Measurements from ENCODE around the gene RHOV. TPM values are rescaled to one million over a fixed set of nuclear protein-coding genes. Genes with fewer than 3 reads are reported as not detected.

Gene RHOV
- total and polyA plus RNA-seq, 10 of the 15 experiments (the other 5 are each of a cell fraction or from before 2014, with no cell fraction given) = 0.24 to 39.3 (median 9.3) TPM

DNA sequence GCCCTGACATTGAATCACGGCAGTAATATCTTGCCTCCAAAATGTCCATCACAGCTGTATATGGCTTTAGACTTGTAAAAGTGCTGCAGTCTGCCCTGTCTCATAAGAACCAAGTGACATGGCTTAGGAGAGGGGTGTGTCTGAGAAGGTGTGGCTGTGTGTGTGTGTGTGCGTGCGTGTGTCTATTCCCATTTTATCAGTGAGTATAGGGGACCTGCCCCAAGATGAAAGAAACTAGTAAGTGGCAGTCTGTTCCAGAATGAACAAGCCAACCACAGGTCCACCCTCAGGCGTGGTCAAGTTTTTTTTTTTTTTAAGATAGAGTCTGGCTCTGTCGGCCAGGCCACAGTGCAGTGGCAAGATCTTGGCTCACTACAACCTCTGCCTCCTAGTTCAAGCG, 5.6 kb upstream of the RHOV start (continued):
- TF ChIP-seq, protein P1, sequence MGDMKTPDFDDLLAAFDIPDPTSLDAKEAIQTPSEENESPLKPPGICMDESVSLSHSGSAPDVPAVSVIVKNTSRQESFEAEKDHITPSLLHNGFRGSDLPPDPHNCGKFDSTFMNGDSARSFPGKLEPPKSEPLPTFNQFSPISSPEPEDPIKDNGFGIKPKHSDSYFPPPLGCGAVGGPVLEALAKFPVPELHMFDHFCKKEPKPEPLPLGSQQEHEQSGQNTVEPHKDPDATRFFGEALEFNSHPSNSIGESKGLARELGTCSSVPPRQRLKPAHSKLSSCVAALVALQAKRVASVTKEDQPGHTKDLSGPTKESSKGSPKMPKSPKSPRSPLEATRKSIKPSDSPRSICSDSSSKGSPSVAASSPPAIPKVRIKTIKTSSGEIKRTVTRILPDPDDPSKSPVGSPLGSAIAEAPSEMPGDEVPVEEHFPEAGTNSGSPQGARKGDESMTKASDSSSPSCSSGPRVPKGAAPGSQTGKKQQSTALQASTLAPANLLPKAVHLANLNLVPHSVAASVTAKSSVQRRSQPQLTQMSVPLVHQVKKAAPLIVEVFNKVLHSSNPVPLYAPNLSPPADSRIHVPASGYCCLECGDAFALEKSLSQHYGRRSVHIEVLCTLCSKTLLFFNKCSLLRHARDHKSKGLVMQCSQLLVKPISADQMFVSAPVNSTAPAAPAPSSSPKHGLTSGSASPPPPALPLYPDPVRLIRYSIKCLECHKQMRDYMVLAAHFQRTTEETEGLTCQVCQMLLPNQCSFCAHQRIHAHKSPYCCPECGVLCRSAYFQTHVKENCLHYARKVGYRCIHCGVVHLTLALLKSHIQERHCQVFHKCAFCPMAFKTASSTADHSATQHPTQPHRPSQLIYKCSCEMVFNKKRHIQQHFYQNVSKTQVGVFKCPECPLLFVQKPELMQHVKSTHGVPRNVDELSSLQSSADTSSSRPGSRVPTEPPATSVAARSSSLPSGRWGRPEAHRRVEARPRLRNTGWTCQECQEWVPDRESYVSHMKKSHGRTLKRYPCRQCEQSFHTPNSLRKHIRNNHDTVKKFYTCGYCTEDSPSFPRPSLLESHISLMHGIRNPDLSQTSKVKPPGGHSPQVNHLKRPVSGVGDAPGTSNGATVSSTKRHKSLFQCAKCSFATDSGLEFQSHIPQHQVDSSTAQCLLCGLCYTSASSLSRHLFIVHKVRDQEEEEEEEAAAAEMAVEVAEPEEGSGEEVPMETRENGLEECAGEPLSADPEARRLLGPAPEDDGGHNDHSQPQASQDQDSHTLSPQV (IDR thresholded peaks at IDR 0.05) = no peak
- TF ChIP-seq MTA3 (IDR thresholded peaks at IDR 0.05; ENCODE audit: borderline replicate concordance, low read length) (no peak), MYB (IDR thresholded peaks at IDR 0.05; ENCODE audit: borderline replicate concordance, low read depth, low read length) (no peak), SUZ12 (IDR thresholded peaks at IDR 0.05; ENCODE audit: unreplicated experiment) (no peak), IKZF2 (IDR thresholded peaks at IDR 0.05) (peak; percentile 77 to 82; a peak in 3 of 4 replicates), STAT3 (IDR thresholded peaks at IDR 0.05; ENCODE audit: low read depth, low read length) (no peak), FOXM1 (IDR thresholded peaks at IDR 0.05; ENCODE audit: low read depth, low read length) (no peak), TCF7 (IDR thresholded peaks at IDR 0.05; ENCODE audit: borderline replicate concordance) (peak; percentile 93), YY1 (IDR thresholded peaks at IDR 0.05; ENCODE audit: low read depth, low read length) (no peak), SREBF1 (IDR thresholded peaks at IDR 0.05; ENCODE audit: low read length) (no peak)
- TF ChIP-seq, protein P2, sequence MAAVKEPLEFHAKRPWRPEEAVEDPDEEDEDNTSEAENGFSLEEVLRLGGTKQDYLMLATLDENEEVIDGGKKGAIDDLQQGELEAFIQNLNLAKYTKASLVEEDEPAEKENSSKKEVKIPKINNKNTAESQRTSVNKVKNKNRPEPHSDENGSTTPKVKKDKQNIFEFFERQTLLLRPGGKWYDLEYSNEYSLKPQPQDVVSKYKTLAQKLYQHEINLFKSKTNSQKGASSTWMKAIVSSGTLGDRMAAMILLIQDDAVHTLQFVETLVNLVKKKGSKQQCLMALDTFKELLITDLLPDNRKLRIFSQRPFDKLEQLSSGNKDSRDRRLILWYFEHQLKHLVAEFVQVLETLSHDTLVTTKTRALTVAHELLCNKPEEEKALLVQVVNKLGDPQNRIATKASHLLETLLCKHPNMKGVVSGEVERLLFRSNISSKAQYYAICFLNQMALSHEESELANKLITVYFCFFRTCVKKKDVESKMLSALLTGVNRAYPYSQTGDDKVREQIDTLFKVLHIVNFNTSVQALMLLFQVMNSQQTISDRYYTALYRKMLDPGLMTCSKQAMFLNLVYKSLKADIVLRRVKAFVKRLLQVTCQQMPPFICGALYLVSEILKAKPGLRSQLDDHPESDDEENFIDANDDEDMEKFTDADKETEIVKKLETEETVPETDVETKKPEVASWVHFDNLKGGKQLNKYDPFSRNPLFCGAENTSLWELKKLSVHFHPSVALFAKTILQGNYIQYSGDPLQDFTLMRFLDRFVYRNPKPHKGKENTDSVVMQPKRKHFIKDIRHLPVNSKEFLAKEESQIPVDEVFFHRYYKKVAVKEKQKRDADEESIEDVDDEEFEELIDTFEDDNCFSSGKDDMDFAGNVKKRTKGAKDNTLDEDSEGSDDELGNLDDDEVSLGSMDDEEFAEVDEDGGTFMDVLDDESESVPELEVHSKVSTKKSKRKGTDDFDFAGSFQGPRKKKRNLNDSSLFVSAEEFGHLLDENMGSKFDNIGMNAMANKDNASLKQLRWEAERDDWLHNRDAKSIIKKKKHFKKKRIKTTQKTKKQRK (IDR thresholded peaks at IDR 0.05; ENCODE audit: low read depth, low read length) = no peak
- TF ChIP-seq, protein P3, sequence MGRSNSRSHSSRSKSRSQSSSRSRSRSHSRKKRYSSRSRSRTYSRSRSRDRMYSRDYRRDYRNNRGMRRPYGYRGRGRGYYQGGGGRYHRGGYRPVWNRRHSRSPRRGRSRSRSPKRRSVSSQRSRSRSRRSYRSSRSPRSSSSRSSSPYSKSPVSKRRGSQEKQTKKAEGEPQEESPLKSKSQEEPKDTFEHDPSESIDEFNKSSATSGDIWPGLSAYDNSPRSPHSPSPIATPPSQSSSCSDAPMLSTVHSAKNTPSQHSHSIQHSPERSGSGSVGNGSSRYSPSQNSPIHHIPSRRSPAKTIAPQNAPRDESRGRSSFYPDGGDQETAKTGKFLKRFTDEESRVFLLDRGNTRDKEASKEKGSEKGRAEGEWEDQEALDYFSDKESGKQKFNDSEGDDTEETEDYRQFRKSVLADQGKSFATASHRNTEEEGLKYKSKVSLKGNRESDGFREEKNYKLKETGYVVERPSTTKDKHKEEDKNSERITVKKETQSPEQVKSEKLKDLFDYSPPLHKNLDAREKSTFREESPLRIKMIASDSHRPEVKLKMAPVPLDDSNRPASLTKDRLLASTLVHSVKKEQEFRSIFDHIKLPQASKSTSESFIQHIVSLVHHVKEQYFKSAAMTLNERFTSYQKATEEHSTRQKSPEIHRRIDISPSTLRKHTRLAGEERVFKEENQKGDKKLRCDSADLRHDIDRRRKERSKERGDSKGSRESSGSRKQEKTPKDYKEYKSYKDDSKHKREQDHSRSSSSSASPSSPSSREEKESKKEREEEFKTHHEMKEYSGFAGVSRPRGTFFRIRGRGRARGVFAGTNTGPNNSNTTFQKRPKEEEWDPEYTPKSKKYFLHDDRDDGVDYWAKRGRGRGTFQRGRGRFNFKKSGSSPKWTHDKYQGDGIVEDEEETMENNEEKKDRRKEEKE (IDR thresholded peaks at IDR 0.05) = no peak
- TF ChIP-seq, protein P4, sequence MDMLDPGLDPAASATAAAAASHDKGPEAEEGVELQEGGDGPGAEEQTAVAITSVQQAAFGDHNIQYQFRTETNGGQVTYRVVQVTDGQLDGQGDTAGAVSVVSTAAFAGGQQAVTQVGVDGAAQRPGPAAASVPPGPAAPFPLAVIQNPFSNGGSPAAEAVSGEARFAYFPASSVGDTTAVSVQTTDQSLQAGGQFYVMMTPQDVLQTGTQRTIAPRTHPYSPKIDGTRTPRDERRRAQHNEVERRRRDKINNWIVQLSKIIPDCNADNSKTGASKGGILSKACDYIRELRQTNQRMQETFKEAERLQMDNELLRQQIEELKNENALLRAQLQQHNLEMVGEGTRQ (IDR thresholded peaks at IDR 0.05; ENCODE audit: borderline replicate concordance, low read depth, low read length) = no peak
- TF ChIP-seq, protein P5, sequence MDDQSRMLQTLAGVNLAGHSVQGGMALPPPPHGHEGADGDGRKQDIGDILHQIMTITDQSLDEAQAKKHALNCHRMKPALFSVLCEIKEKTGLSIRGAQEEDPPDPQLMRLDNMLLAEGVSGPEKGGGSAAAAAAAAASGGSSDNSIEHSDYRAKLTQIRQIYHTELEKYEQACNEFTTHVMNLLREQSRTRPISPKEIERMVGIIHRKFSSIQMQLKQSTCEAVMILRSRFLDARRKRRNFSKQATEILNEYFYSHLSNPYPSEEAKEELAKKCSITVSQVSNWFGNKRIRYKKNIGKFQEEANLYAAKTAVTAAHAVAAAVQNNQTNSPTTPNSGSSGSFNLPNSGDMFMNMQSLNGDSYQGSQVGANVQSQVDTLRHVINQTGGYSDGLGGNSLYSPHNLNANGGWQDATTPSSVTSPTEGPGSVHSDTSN (IDR thresholded peaks at IDR 0.05; ENCODE audit: insufficient replicate concordance, low read depth, low read length) = no peak
- TF ChIP-seq, protein P6, sequence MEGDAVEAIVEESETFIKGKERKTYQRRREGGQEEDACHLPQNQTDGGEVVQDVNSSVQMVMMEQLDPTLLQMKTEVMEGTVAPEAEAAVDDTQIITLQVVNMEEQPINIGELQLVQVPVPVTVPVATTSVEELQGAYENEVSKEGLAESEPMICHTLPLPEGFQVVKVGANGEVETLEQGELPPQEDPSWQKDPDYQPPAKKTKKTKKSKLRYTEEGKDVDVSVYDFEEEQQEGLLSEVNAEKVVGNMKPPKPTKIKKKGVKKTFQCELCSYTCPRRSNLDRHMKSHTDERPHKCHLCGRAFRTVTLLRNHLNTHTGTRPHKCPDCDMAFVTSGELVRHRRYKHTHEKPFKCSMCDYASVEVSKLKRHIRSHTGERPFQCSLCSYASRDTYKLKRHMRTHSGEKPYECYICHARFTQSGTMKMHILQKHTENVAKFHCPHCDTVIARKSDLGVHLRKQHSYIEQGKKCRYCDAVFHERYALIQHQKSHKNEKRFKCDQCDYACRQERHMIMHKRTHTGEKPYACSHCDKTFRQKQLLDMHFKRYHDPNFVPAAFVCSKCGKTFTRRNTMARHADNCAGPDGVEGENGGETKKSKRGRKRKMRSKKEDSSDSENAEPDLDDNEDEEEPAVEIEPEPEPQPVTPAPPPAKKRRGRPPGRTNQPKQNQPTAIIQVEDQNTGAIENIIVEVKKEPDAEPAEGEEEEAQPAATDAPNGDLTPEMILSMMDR (IDR thresholded peaks at IDR 0.05 in 2 of 3, conservative IDR thresholded peaks at IDR 0.05 in 1 of 3; ENCODE audit: control insufficient read depth in 2 of 3, extremely low read depth in 1 of 3, insufficient read depth in 1 of 3, low read depth in 3 of 3, low read length in 3 of 3) = no peak
